Raji (cell line): ENCODE measurements around the gene AP4S1.

Experiments
- POLR2A ChIP-seq: IDR thresholded peaks from 2 replicates; pipeline ENCODE4 v1.6.1; 2011; ENCODE audit warnings: low read depth, low read length, control low read depth; ENCODE audit not compliant: insufficient read depth

Gene AP4S1

GRCh38 chr14:30999038-30999773 is 26.2 kb upstream of the AP4S1 start:
- TF ChIP-seq POLR2A, result no peak

- TF ChIP-seq POLR2A, result no peak
Observed at GRCh38 chr14:31000629-31001338, 24.7 kb upstream of the AP4S1 start.

- TF ChIP-seq POLR2A, result no peak
Observed at GRCh38 chr14:31001339-31001658, 24.1 kb upstream of the AP4S1 start.

GRCh38 chr14:31003284-31003683 is 22.2 kb upstream of the AP4S1 start:
- TF ChIP-seq POLR2A, result no peak

GRCh38 chr14:31006703-31007102 is 18.7 kb upstream of the AP4S1 start:
- no peak for TF ChIP-seq POLR2A

- TF ChIP-seq POLR2A, result no peak
Observed at GRCh38 chr14:31009836-31010574, 15.4 kb upstream of the AP4S1 start.

GRCh38 chr14:31010935-31011334 is 14.5 kb upstream of the AP4S1 start:
- no peak for TF ChIP-seq POLR2A

- TF ChIP-seq POLR2A, result no peak
Observed at GRCh38 chr14:31013841-31014240, 11.6 kb upstream of the AP4S1 start.

- no peak for TF ChIP-seq POLR2A
Observed at GRCh38 chr14:31018057-31018645, 7.3 kb upstream of the AP4S1 start.

- TF ChIP-seq POLR2A, result no peak
Observed at GRCh38 chr14:31020834-31021575, 4.4 kb upstream of the AP4S1 start.

- no peak for TF ChIP-seq POLR2A
Observed at GRCh38 chr14:31021576-31021949, 3.9 kb upstream of the AP4S1 start.

- TF ChIP-seq POLR2A, result no peak
Observed at GRCh38 chr14:31022386-31022785, 3.1 kb upstream of the AP4S1 start.

- no peak for TF ChIP-seq POLR2A
Observed at GRCh38 chr14:31024010-31024480, 1.4 kb upstream of the AP4S1 start.

- TF ChIP-seq POLR2A, result no peak
Observed at GRCh38 chr14:31024577-31025366, 677 bp upstream of the AP4S1 start.
